Sigmoid colon (tissue), 4 donors: ENCODE measurements around the gene DNASE1L3.

Source experiments
- EP300 ChIP-seq, 4 donors: sonication (generic); formaldehyde crosslinking; IDR thresholded peaks; one replicate each; pipeline ENCODE4 v1.6.1; 2017; ENCODE audit warnings: antibody characterized with exemption in 4 of 4
- TF ChIP-seq, protein P1 (sequence below), 4 experiments: fragments of 450-650 bp in 3 of 4; fragments of 200-600 bp in 1 of 4; IDR thresholded peaks; one replicate each; pipeline ENCODE4 v1.5.1; 2016 to 2019; ENCODE audit warnings: antibody characterized with exemption in 4 of 4, mild to moderate bottlenecking in 3 of 4, moderate library complexity in 2 of 4

- TF ChIP-seq EP300 (IDR thresholded peaks at IDR 0.05): no peak
- TF ChIP-seq, protein P1, sequence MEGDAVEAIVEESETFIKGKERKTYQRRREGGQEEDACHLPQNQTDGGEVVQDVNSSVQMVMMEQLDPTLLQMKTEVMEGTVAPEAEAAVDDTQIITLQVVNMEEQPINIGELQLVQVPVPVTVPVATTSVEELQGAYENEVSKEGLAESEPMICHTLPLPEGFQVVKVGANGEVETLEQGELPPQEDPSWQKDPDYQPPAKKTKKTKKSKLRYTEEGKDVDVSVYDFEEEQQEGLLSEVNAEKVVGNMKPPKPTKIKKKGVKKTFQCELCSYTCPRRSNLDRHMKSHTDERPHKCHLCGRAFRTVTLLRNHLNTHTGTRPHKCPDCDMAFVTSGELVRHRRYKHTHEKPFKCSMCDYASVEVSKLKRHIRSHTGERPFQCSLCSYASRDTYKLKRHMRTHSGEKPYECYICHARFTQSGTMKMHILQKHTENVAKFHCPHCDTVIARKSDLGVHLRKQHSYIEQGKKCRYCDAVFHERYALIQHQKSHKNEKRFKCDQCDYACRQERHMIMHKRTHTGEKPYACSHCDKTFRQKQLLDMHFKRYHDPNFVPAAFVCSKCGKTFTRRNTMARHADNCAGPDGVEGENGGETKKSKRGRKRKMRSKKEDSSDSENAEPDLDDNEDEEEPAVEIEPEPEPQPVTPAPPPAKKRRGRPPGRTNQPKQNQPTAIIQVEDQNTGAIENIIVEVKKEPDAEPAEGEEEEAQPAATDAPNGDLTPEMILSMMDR (IDR thresholded peaks at IDR 0.05): no peak
These were observed 20.2 kb upstream of the DNASE1L3 start for GRCh38 chr3:58230876-58231552.
